GM18861 (cell line): ENCODE measurements around the gene ZNF383.
"Not testable (repeated sequence)": the region's sequence is repeated elsewhere in the genome, so short reads cannot be mapped to it uniquely, and the experiment has no call there.

ENCODE experiments used
- ATAC-seq: cut with Tn5 transposase; IDR thresholded peaks from one replicate; pipeline ENCODE4 v1.9.1; 2021; ENCODE audit not compliant: unreplicated experiment

ZNF383 gene

DNA sequence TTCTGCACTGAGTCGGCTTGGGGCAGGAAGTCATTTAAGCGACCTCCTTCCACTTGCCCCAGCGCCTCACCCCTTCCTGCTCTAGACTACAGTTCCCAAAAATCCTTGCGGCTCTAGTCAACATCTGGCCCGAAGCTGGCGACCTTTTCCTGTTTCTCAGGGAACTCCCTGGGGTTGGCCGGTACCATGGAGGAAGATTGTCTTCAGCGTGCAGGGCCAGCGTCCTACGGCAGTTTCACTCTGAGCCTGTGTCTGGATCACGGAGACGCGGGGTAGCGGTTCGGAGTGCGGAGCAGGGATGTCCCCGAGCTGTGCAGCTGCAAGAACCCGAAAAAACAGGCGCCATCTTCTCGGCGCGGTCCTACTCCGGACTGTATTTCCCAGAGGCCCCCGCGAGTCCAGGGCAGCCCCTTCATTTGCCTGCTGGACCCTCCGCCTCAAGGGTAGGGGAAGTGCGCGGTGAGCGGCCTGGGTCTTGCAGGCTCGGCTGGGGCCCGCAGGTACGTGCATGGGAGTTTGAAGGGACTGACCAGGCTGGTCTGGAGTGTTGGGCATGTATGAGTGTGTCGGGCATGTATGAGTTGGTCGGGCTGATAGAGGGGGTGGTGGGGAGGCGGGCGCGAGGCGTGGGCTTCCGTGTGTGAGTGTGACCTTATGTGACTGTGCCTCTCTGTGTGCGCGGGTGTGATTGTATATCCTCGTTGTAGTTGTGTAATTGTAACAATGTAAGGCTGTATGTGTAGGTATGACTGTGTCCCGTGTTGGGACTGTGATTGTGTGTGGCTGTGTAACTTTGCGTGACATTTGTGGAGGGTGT, at the start of gene ZNF383:
Gene ZNF383, plus strand, starts transcription at position 440 of the 817 bp plus-strand sequence. CDS start 12,240 bp downstream, outside the sequence.
- peak; percentile 75 for ATAC-seq

DNA sequence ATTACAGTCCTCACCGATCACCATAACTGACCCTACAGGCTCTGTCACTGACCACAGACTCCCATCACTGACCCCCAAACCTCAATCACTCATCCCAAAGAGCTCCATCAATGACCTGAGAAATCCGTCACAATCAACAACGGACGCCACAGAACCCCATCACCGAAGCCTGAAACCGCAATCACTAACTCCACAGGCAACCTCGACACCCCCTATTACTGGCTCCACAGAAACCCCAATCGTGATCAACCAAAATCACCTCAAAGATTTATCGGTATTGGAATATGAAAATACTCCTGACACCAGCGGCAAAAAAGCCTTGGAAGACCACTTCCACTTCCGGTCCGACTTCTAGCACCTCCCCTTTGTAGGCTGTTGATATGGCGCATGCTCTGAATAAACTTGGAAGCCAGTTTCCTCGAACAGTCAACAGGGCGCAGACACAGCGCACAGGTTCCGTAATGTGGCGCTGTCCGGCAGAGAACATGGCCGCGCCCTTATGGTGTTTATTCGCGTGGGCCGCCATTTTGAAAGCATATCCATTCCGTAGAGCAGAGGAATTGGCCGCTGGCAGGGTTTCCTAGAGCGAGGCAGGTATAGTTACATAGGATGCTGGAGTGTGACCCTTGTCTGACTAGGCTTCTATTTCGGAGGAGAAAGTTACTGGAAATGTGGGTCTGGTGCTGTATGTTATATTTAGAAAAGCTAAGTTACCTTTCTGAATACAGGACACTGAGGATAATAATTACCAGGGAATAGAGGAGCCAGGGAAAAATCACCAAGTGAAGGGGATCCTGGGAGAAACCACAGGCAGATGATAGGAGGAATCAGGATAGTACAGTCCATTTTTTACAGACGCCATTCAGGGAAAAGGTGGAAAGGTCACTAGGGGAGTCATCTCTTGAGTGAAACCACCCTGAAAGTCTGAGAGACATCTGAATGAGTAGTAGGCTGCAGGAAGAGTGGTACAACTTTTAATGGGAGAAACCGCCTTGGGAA, 45.3 kb upstream of the ZNF383 start, which contains the start of gene ZNF585A:
Gene ZNF585A, minus strand, starts transcription at position 328 of the 999 bp plus-strand sequence. CDS start 2,785 bp downstream, outside the sequence.
- ATAC-seq: peak; percentile 94

DNA sequence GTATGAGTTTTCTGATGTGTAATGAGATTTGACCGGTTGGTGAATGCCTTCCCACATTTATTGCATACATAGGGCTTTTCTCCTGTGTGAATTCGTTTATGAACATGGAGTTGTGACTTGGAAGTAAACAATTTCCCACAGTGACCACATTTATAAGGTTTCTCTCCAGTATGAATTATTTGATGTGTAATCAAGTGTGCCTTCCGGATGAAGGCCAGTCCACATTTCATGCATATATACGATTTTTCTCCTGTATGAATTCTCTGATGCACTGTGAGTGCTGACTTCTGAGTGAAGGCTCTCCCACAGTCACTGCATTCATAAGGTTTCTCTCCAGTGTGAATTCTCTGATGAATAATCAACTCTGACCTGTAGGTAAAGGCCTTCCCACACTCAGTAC, 31.9 kb upstream of the ZNF383 start:
- ATAC-seq: not testable (repeated sequence)

DNA sequence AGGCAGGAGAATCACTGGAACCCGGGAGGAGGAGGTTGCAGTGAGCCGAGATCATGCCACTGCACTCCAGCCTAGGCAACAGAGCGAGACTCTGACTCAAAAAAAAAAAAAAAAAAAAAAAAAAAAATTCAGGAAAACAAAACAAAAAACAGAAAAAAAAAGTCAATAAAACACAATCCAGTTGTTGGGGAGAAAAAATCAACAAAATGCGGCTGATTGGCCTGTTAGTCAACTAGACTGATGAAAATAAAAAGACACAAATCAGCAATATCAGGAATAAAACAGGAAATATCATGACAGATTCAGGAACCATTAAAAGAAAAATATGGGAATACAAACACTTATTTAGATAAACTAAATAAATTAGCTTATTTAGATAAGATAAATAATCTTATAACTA, 22.8 kb upstream of the ZNF383 start:
- ATAC-seq: not testable (repeated sequence)

DNA sequence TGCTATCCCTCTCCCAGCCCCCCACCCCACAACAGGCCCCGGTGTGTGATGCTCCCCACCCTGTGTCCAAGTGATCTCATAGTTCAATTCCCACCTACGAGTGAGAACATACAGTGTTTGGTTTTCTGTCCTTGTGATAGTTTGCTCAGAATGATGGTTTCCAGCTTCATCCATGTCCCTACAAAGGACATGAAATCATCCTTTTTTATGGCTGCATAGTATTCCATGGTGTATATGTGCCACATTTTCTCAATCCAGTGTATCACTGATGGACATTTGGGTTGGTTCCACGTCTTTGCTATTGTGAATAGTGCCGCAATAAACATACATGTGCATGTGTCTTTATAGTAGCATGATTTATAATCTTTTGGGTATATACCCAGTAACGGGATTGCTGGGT, 20.9 kb upstream of the ZNF383 start:
- not testable (repeated sequence) for ATAC-seq

DNA sequence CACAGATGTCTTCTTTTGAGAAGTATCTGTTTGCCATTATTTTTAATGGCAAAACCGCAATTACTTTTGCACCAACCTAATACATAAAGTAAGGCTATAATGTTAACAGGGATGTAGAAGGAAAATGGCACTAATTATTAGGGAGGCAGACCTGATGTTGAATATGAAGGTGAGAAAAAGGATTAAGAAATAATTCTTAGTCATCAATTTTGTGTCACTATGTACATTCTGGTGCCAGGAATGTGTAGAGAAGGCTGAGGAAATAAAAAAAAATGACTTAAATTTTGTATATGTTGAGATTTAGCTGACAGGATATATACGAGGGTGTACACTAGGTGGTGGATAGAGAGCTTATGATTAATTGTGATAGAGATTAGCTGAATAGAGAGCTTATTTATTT, 20.2 kb upstream of the ZNF383 start:
- no peak for ATAC-seq

DNA sequence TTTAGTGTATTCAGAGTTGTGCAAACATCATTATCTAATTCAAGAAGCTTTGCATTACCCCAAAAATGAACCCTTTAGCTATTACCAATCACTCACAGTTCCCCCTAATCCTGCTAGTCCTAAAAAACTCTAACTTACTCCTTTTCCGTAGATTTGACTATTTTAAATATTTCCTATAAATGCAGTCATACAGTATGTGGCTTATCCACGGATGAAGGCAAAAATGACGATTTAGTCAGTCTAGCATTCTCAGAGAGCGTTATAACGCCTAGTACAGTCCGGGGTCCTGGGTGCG, 587 bp upstream of the ZNF383 start:
- no peak for ATAC-seq

DNA sequence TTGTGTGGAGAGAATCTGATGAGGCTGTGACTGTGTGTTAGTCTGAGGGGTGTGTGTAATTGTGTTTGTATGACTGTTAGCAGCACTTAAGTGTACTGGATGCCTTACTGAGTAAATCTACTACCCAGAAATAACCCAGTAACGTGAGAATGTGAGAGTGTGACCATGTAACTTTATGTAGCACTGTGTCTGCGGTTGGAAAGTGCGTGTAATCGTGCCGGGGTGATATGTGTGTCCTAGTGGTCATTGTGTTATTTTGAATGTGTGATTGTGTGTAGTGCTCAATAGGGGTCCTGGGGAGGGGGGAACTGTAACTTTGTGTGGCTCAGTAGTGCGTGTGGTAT, 550 bp downstream of the ZNF383 start:
- ATAC-seq: no peak

DNA sequence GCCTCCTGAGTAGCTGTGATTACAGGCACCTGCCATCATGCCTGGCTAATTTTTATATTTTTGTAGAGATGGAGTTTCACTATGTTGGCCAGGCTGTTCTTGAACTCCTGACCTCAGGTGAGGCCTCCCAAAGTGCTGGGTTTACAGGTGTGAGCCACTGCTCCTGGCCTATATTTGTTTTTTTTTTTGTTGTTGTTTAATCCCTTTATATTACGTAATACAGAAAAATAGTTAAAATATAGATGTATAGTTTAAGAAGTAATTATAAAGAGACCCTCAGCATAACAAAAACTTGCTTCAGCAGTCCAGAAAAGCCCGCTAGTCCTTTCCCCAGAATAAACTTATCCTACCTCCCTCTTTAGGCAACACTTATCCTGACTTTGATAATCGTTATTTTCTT, 2.4 kb downstream of the ZNF383 start:
- no peak for ATAC-seq

DNA sequence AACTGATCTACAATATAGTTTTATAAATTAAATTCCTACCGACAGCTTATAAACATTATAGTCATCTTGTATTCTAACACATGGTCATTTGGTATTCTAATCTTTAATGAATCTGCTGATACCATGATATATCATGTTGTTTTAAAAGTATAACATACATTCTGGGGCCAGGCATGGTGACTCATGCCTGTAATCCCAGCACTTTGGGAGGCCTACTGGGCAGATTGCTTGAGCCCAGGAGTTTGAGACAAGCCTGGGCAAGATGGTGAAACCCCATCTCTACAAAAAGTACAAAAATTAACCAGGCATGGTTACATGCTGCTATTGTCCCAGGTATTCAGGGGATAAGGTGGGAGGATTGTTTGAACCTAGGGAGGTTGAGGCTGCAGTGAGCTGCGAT, 3.1 kb downstream of the ZNF383 start:
- no peak for ATAC-seq

DNA sequence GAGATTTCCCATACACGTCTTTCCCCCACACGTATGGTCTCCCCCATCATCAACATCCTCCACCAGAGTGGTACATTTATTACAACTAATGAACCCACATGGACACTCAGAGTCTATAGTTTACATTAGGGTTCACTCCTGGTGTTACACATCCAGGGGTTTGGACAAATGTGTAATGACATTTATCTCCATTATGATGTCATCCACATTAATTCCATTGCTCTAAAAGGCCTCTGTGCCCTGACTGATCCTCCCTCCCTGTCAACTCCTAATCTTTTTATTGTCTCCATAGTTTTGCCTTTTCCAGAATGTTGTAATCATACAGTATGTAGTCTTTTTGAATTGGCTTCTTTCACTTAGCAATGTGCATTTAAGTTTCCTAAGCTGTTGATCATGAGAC, 8.2 kb downstream of the ZNF383 start:
- no peak for ATAC-seq

DNA sequence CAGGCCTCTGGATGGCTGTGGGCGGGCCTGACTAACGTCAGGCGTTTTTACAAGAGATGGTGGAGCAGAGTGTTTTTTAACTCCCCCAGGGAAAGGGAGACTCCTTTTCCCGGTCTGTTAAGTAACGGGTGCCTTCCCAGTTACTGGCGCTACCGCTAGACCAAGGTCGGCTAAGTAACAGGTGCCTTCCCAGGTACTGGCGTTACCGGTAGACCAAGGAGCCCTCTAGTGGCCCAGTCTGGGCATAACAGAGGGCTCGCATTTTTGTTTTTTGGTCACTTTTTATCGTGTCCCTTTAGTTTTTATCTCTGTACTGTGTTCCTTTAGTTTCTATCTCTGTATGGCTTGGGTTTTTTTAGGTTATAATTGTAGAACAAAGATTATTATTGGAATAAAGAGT, 10.0 kb downstream of the ZNF383 start:
- no peak for ATAC-seq

DNA sequence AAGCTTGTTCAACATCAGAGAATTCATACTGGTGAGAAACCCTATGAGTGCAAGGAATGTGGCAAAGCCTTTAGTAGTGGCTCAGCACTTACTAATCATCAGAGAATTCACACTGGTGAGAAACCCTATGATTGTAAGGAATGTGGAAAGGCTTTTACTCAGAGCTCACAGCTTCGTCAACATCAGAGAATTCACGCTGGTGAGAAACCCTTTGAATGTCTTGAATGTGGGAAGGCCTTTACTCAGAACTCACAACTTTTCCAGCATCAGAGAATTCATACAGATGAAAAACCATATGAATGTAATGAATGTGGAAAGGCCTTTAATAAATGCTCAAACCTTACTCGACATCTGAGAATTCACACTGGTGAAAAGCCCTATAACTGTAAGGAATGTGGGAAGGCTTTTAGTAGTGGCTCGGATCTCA, 25.2 kb downstream of the ZNF383 start:
- no peak for ATAC-seq

DNA sequence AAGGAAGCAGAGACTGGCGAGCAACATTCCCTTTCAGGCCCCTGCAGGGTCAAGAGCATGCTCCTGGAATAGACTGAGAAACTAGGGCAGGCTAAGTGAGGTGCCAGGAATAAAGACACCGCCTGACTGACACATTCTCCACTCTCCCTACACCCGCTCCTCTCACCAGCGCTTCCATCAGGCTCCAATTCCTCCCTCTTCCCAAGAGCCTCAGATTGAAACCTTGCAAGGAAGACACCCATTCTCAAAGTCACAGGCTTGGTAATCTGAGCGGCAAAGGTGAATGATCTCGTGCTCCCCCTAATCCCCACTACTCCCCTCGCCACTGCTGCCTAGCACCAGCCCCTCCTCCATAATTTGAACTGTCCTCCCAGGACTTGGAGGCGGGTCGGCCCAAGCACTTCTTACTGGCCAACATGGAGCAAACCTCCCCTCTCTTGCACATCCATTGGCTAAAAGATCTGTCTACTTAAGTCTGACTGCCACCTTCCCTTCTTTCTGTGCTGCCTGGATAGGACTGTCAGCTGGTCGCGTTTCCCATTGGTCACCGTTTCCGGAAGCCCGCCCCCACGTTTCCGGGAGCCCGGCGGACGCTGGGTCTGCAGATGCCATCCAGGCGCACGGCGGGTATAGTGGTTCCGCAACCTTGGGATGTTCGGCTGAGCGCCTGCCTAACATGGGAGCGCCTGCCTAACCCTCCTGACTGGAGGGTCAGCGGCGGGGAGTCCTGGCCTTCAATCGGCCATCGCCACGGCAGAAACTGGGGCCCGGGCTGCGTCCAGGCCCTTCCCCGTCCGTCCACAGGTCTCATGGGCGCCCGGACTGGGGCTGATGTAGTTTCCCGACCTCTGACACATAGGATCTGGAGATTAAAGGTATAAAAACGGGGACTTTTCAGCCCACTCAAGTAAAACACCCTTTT, 33.6 kb downstream of the ZNF383 start:
- ATAC-seq: no peak

DNA sequence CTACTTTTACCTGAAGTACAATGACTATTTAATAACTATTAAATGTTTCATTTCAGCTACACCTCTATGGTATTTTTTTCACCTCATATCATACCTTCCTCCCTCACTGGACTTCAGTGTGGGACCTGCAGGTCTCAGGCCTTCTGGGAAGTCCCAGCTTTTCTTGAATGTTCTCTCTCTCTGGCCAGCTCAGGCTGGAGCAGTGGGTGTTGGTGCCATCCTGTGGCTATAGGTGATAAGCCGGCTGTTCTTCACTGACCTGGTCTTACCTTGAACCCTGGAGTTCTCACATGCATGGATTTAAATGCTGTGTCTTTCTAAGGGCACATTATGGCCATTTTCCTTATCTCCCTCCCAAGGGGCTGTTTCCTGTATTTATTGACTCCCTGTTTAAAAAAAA, 45.0 kb downstream of the ZNF383 start:
- not testable (repeated sequence) for ATAC-seq

DNA sequence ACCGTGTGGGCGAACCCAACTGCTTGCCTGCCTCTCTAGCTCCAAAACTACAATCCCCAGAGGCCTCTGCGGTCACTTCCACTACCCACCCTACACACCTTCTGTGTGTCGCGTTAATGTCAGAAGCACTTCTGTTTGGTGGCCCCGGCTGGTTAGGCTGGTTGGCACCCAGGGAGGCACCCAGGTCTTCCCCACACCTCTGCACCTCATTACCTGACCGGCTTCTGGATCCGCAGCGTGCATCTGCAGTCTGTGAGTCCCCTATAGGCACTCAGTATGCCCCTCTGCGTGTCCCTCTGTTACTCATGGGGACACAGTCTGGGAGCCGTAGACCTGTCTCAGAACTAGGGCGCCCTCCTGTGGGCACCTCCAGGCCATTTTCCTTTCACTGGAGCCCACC, 49.0 kb downstream of the ZNF383 start:
- ATAC-seq: not testable (repeated sequence)

DNA sequence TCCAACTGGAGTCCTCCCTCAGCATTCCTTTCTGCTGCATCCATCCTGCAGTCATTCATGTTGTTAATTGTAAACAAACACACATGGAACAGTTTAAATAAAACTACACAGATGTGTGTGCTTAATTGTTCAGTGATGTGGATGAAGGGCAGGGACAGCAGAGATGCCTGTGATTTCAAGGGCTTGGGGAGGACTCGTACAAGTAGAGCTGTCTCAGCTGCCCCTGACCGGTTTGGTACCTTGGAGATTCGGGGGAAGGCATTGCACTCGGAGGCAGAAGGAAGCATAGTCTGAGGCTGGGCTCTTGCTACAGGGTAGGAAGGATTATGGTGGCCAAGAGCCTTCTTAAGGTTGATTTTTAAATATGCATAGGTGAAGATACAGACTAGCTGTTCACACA, 49.7 kb downstream of the ZNF383 start:
- ATAC-seq: not testable (repeated sequence)

DNA sequence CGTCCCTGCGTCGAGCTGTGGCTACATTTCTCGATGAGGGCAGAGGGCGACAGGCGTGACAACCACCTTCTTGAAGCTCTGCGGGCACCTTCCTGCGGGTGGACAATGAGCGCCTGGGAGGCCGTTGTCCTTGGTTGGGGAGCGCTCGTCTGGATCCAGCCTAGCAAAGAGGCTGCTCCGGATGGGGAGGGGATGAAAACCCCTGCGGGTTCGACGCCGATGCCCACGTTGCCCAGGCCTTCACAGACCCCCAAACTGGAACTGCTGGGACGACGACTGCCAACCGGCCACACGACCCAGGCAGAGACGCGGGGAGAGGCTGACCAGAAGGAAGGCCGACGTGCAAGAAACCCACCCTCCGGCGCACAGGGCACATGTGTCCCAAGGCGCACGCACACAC, 62.6 kb downstream of the ZNF383 start:
- ATAC-seq: not testable (repeated sequence)

DNA sequence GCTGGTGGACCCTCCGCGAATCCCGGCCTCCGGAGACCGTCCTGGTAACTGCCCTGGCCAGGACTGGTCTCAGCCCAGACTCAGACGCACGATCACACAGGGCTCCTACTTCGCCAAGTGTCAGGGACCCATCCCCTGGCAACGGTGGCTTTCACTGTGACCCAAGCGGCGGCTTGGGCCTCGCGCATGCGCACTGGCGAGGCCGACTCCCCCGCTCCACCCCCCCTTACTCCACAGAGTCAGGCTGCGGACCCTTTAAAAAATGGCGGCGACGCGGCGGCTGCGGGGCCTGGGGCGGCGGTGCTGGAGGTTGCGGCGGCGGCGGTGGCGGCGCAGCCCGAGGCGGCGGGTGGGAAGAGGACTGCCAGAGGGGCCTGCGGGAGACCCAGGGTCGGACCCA, 66.0 kb downstream of the ZNF383 start:
- ATAC-seq: not testable (repeated sequence)

DNA sequence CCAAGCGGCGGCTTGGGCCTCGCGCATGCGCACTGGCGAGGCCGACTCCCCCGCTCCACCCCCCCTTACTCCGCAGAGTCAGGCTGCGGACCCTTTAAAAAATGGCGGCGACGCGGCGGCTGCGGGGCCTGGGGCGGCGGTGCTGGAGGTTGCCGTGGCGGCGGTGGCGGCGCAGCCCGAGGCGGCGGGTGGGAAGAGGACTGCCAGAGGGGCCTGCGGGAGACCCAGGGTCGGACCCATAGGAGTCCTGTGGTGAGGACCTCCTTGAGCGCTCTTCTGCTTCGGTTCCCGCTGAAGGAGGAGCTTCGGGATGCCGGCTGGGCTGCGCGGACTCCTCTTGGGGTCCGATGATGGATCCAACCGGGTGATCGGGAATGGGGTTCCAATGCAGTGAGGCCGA, 71.2 kb downstream of the ZNF383 start:
- not testable (repeated sequence) for ATAC-seq
